GM12892 (cell line): ENCODE measurements around the gene C2orf68.

Experiments used
- POLR2A ChIP-seq: IDR thresholded peaks from 2 replicates; pipeline ENCODE4 v1.6.1; 2011; ENCODE audit warnings: low read depth, low read length, control low read depth
- POLR2AphosphoS5 ChIP-seq: IDR thresholded peaks from 2 replicates; pipeline ENCODE4 v1.6.1; 2011; ENCODE audit warnings: low read depth, low read length, control low read depth
- TAF1 ChIP-seq: IDR thresholded peaks from 2 replicates; pipeline ENCODE4 v1.6.1; 2011; ENCODE audit warnings: low read depth, mild to moderate bottlenecking, control low read depth, low read length, borderline replicate concordance

DNA sequence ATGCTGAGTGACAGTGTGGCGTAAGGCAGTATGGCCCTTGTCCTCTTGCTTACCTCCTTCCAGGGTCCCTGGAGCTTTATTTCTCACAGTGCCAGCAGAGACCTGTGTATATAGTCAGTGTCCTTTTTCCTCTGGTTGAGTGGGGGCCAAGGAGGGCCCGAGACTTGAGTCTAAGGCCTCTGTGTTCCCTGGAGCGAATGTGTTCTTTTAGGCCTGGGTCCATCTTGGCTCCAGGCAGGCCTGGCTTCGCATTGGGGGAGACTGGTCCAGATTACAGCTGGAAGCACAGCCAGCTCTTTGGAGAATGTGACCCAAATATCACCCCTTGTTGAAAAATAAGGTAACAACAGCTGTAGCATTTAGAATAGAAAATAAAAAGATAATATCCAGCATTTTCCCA lies 22.7 kb downstream of the C2orf68 start:
- TF ChIP-seq POLR2A (no peak), POLR2AphosphoS5 (no peak), TAF1 (no peak)
